Gastrocnemius medialis (tissue), 4 donors: Measurements from ENCODE around the gene CAMTA1. TPM values are rescaled to one million over a fixed set of nuclear protein-coding genes. Genes with fewer than 3 reads are reported as not detected.

ENCODE experiments used
- ATAC-seq, 2 donors: fragments of 150-250 bp; one replicate each; pipeline ENCODE4 v1.9.1; 2016
- DNase-seq, 2 donors: peaks; one replicate each; pipeline ENCODE4 v3.0.0-alpha.2; 2019
- H3K27ac ChIP-seq, 4 donors: fragments of 200-600 bp; sonication (generic); 1 replicate in 1 of 4; 2 replicates in 3 of 4; pipeline ENCODE4 v1.5.1; 2016 to 2018; ENCODE audit warnings: mild to moderate bottlenecking in 2 of 4, moderate library complexity in 1 of 4
- H3K27me3 ChIP-seq, 3 donors: fragments of 200-600 bp; sonication (generic) in 2 of 3; 1 replicate in 1 of 3; 2 replicates in 2 of 3; pipeline versions ENCODE4 v1.5.1 to v1.6.0; 2016 to 2019; ENCODE audit warnings: mild to moderate bottlenecking in 1 of 3, moderate library complexity in 1 of 3
- H3K36me3 ChIP-seq, 2 donors: fragments of 200-600 bp; sonication (generic) in 1 of 2; one replicate each; pipeline ENCODE4 v1.5.1; 2017 to 2018
- H3K4me1 ChIP-seq, 2 donors: fragments of 200-600 bp; sonication (generic) in 1 of 2; one replicate each; pipeline ENCODE4 v1.5.1; 2016 to 2017; ENCODE audit warnings: mild to moderate bottlenecking in 2 of 2
- H3K4me3 ChIP-seq, 4 donors: fragments of 200-600 bp; sonication (generic) in 3 of 4; 1 replicate in 1 of 4; 2 replicates in 3 of 4; pipeline ENCODE4 v1.5.1; 2016 to 2019; ENCODE audit warnings: mild to moderate bottlenecking in 2 of 4
- H3K9me3 ChIP-seq, 3 donors: fragments of 200-600 bp; sonication (generic) in 2 of 3; 1 replicate in 1 of 3; 2 replicates in 2 of 3; pipeline ENCODE4 v1.5.1; 2016 to 2019
- POLR2A ChIP-seq, 2 donors: fragments of 450-650 bp; IDR thresholded peaks; one replicate each; pipeline ENCODE4 v1.6.1; 2017; ENCODE audit warnings: antibody characterized with exemption in 2 of 2, mild to moderate bottlenecking in 2 of 2, moderate library complexity in 2 of 2
- in situ Hi-C, 4 donors: fragments of 200-750 bp; cut with MboI; loops; one replicate each; pipeline versions ENCODE4 v1.15.0 to v1.8.0; 2017; ENCODE audit warnings: low sequenced_read_pairs in 4 of 4
- intact Hi-C: fragments of 100-400 bp; cut with DNase I; formaldehyde crosslinking; loops from one replicate; pipeline ENCODE4 v1.15.1; 2023; ENCODE audit warnings: low total_unique reads
- total RNA-seq, 4 donors: library from RNA; depleted of rRNA; stranded (reverse); fragments of >200 nt; gene quantifications; one replicate each; pipeline versions ENCODE4 v1.1.0 to v1.2.3, GENCODE V29; 2016
- TF ChIP-seq, protein P1 (sequence below), 5 experiments: fragments of 450-650 bp in 3 of 5; fragments of 200-600 bp in 2 of 5; sonication (generic) in 2 of 5; IDR thresholded peaks in 4 of 5; conservative IDR thresholded peaks in 1 of 5; 1 replicate in 4 of 5; 2 replicates in 1 of 5; pipeline ENCODE4 v1.5.1; 2016 to 2019; ENCODE audit warnings: antibody characterized with exemption in 5 of 5, mild to moderate bottlenecking in 3 of 5, moderate library complexity in 3 of 5

CAMTA1 gene
- total RNA-seq, 4 donors from 2014 or later = 60.5 to 113 (median 70.4) TPM

DNA sequence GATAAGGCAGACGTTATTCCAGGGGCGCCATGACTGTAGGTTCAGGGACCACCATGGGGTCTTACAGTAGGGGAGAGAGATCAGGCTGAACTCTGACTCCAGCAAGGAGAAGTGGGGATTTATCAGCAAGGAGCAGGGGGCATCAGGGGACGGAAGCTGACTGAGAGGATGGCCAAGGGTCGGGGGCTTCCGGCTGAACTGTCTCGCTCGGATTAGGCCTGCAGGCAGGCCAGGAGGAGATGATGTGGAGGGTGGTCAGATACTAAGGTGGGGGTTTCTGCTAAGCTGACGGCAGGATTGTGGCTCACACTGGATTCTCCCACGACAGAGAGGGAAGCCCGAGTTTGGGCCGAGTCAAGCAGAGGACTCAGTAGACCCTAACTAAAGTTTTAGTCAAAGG, 798.9 kb downstream of the CAMTA1 start:
- in situ Hi-C loops = no loop called here

DNA sequence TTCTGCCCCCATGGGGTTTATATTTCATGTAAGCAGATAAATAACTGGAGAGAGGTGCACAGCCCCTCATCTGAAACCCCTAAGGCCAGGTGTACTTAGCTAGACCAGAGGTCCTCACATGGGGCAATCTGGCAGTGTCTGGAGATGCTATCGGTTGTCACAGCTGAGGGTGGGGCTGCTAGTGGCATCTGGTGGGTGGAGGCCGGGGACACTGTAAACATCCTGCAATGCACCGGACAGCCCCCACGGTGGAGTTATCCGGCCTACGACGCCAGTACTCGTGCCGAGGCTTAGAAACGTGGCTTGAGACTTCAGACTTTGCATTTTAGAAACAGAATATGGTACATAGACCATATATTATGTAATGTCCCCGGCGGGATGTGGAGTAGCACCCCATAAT, 799.4 kb downstream of the CAMTA1 start:
- intact Hi-C loops (no loop called here), in situ Hi-C loops (no loop called here)
- no peaks in the 10 kb centered on the region for H3K4me1 ChIP-seq
- H3K9me3 ChIP-seq = no peaks in the 10 kb centered on the region
- no peak overlapping the region for H3K27ac ChIP-seq
- ATAC-seq = no peak
- H3K27me3 ChIP-seq = no peaks in the 10 kb centered on the region
- no peaks in the 10 kb centered on the region for H3K36me3 ChIP-seq
- no peak for DNase-seq
- no peak for TF ChIP-seq POLR2A (IDR thresholded peaks at IDR 0.05)
- TF ChIP-seq, protein P1, sequence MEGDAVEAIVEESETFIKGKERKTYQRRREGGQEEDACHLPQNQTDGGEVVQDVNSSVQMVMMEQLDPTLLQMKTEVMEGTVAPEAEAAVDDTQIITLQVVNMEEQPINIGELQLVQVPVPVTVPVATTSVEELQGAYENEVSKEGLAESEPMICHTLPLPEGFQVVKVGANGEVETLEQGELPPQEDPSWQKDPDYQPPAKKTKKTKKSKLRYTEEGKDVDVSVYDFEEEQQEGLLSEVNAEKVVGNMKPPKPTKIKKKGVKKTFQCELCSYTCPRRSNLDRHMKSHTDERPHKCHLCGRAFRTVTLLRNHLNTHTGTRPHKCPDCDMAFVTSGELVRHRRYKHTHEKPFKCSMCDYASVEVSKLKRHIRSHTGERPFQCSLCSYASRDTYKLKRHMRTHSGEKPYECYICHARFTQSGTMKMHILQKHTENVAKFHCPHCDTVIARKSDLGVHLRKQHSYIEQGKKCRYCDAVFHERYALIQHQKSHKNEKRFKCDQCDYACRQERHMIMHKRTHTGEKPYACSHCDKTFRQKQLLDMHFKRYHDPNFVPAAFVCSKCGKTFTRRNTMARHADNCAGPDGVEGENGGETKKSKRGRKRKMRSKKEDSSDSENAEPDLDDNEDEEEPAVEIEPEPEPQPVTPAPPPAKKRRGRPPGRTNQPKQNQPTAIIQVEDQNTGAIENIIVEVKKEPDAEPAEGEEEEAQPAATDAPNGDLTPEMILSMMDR (IDR thresholded peaks at IDR 0.05 in 4 of 5, conservative IDR thresholded peaks at IDR 0.05 in 1 of 5) = no peak
- no peak overlapping the region for H3K4me3 ChIP-seq

More for the DNA sequence above, 798.9 kb downstream of the CAMTA1 start:
- Histone ChIP-seq H3K9me3 (no peaks in the 10 kb centered on the region), H3K4me3 (no peak overlapping the region), H3K27me3 (no peaks in the 10 kb centered on the region), H3K36me3 (no peaks in the 10 kb centered on the region), H3K4me1 (no peaks in the 10 kb centered on the region), H3K27ac (no peak overlapping the region)
- ATAC-seq (no peak), DNase-seq (no peak)
- TF ChIP-seq, protein P1 (IDR thresholded peaks at IDR 0.05 in 4 of 5, conservative IDR thresholded peaks at IDR 0.05 in 1 of 5) = no peak
- TF ChIP-seq POLR2A (IDR thresholded peaks at IDR 0.05) = no peak
- intact Hi-C loops = no loop called here

DNA sequence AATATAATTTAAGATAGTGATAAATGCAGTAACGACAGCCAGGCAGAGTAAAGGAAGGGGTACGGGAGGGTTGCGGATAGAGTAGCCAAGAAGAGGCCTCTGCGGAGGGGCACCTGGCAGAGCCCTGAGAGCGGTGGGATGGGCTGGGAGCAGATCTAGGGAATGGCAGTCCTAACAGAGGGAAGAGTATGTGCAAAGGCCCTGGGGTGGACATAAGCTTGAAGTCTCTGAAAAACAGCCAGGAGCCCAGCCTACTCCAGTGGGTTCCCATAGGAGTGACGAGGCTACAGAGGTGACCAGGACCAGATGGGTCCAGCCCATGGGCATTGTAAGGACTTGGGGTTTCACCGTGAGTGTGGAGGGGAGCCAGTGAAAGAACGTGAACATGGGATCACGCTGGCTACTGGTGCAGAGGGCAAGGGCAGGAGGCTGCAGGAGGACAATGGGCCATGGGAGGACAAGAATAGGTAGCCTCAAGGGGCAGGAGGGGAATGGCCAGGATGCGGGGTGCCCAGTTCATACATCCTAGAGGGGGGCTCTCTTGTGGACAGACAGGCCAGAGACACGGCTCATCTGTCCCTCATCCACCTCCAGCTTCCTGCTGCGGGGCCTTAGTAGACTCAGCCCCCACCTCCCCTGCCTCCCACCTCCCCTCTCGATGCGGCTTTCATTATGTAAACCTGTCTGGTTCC, 800.1 kb downstream of the CAMTA1 start:
- Histone ChIP-seq H3K9me3 (no peaks in the 10 kb centered on the region), H3K4me3 (no peak overlapping the region), H3K36me3 (no peaks in the 10 kb centered on the region), H3K4me1 (no peaks in the 10 kb centered on the region), H3K27me3 (no peaks in the 10 kb centered on the region), H3K27ac (no peak overlapping the region)
- peak in 1 of 2 donors; percentile 5 for DNase-seq
- in situ Hi-C loops = no loop called here
- ATAC-seq = no peak
- no peak for TF ChIP-seq POLR2A (IDR thresholded peaks at IDR 0.05)
- TF ChIP-seq, protein P1 (IDR thresholded peaks at IDR 0.05 in 4 of 5, conservative IDR thresholded peaks at IDR 0.05 in 1 of 5) = no peak
- intact Hi-C loops = no loop called here

DNA sequence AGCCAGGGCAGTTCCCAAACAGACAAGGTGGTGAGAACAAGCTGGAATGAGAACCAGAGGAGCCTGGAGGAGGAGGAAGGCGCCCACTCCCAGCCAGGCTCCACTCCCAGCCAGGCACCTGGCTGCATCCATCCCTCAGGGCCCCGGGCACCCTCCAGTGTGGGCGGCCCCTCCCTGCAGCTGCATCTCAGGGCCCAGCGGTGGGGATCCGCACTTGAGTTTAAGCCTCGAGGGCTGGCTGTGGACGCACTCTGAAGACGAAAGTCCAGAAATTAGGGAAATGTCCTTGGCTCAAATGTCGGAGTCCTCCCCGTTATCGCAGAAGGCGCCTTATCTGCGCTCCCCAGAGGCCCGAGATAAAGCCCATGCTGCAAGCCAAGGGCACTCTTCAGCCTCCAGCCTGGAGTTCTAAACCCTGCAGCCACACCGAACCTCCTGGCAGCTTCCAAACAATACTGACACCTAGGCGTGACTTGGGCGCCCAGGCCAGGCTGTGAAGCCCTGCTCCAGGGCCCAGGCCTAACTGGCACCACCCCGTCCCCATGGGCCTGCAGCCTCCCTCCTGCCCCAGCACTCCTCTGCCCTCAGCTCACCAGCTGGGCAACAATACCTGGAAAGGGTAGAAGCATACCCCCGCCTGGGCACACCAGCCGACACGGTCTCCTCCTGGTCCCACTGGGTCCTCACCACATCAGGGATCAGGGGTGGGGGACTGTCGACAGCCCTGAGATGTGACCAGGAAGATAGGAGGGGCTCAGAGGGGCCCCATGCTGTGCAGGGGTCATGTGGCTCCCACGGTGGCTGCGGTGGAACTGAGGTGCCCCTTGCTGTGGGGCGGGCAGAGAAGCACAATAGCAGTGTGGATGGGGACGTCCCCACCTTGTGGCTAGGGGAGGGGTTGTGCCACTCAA, 801.0 kb downstream of the CAMTA1 start:
- no peak overlapping the region for H3K4me3 ChIP-seq
- TF ChIP-seq, protein P1 (IDR thresholded peaks at IDR 0.05 in 4 of 5, conservative IDR thresholded peaks at IDR 0.05 in 1 of 5) = no peak
- no peak for TF ChIP-seq POLR2A (IDR thresholded peaks at IDR 0.05)
- H3K9me3 ChIP-seq = no peaks in the 10 kb centered on the region
- no peaks in the 10 kb centered on the region for H3K27me3 ChIP-seq
- H3K36me3 ChIP-seq = no peaks in the 10 kb centered on the region
- no peak overlapping the region for H3K27ac ChIP-seq
- no peaks in the 10 kb centered on the region for H3K4me1 ChIP-seq
- DNase-seq = peak in 1 of 2 donors; percentile 5
- ATAC-seq = no peak
- intact Hi-C loops = no loop called here
- in situ Hi-C loops = no loop called here
